Measurements from ENCODE around the gene RNF207.
A peak's percentile ranks its signal among the peaks of the same experiment; 100 is the strongest.

The RNF207 gene

DNA sequence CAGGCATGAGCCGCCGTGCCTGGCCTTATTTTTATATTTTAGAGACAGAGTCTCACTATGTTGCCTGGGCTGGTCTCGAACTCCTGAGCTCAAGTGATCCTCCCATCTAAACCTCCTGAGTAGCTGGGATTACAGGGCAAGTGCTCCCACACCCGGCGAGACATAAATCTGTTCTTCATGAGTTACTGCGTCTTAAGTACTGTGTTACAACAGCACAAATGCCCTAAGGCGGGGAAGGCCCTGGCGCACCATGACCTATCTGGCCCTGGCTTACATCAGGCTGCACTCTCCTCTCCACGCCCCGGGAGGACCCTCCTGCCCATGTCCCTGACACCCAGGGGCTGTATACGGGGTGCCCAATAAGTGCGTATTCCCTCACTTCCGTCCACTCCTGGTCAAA lies 50.7 kb downstream of the RNF207 start:
- TF ChIP-seq, protein P1, sequence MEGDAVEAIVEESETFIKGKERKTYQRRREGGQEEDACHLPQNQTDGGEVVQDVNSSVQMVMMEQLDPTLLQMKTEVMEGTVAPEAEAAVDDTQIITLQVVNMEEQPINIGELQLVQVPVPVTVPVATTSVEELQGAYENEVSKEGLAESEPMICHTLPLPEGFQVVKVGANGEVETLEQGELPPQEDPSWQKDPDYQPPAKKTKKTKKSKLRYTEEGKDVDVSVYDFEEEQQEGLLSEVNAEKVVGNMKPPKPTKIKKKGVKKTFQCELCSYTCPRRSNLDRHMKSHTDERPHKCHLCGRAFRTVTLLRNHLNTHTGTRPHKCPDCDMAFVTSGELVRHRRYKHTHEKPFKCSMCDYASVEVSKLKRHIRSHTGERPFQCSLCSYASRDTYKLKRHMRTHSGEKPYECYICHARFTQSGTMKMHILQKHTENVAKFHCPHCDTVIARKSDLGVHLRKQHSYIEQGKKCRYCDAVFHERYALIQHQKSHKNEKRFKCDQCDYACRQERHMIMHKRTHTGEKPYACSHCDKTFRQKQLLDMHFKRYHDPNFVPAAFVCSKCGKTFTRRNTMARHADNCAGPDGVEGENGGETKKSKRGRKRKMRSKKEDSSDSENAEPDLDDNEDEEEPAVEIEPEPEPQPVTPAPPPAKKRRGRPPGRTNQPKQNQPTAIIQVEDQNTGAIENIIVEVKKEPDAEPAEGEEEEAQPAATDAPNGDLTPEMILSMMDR (IDR thresholded peaks at IDR 0.05; ENCODE audit: low read depth, low read length): no peak
- no peak overlapping the region for H3K4me3 ChIP-seq (replicated peaks in 1 of 2; ENCODE audit: low read depth in 2 of 2, low read length in 2 of 2)
- DNase-seq (ENCODE audit: low read depth in 2 of 2): no peak

DNA sequence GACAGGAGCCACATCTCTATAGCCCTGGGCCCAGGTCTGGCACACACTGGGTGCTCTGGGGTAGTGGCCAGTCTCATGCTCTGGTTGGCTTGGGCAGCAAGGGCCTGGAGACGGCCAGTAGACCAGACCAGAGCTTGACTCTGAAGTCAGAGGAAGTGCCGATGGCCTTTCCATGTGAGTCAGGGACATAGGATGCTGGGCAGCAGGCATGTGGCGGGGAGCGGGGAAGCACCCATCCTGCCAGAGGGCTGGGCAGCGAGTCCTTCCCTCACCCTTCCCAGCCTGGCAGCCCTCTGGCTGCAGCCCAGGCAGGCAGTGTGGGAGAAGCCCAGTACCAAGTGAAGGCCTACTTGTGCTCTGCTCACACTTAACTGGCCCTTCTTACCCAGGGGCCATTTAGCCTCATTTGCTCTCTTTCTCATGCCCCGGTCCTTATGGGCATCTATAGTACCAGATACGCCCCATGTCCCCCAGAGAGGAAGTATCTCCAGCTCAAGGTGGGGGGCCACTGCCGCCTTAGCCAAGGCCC lies 51.7 kb downstream of the RNF207 start:
- H3K4me3 ChIP-seq (replicated peaks in 1 of 2; ENCODE audit: low read depth in 2 of 2, low read length in 2 of 2): no peak overlapping the region
- no peak for DNase-seq (ENCODE audit: low read depth in 2 of 2)
- TF ChIP-seq, protein P1 (IDR thresholded peaks at IDR 0.05; ENCODE audit: low read depth, low read length): no peak

DNA sequence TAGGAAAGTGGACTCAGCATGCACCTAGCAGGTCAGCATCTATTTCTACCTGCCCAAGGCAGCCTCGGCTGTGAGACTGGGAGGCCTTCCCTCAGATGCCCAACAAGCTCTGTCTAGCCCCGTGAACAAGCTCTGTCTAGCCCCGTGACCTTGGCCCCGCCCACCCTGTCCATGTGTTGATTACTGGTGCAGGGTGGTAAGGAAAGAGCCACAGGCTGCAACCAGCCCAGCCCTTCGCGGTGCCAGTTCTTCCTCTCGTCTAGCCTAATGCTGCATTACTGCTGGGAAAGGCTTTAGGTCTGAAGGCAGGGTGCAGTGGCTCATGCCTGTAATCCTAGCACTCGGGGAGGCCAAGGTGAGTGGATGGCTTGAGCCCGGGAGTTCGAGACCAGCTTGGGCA lies 52.8 kb downstream of the RNF207 start:
- no peak for DNase-seq (ENCODE audit: low read depth in 2 of 2)
- TF ChIP-seq, protein P1 (IDR thresholded peaks at IDR 0.05; ENCODE audit: low read depth, low read length): no peak
- H3K4me3 ChIP-seq (replicated peaks in 1 of 2; ENCODE audit: low read depth in 2 of 2, low read length in 2 of 2): no peak overlapping the region

DNA sequence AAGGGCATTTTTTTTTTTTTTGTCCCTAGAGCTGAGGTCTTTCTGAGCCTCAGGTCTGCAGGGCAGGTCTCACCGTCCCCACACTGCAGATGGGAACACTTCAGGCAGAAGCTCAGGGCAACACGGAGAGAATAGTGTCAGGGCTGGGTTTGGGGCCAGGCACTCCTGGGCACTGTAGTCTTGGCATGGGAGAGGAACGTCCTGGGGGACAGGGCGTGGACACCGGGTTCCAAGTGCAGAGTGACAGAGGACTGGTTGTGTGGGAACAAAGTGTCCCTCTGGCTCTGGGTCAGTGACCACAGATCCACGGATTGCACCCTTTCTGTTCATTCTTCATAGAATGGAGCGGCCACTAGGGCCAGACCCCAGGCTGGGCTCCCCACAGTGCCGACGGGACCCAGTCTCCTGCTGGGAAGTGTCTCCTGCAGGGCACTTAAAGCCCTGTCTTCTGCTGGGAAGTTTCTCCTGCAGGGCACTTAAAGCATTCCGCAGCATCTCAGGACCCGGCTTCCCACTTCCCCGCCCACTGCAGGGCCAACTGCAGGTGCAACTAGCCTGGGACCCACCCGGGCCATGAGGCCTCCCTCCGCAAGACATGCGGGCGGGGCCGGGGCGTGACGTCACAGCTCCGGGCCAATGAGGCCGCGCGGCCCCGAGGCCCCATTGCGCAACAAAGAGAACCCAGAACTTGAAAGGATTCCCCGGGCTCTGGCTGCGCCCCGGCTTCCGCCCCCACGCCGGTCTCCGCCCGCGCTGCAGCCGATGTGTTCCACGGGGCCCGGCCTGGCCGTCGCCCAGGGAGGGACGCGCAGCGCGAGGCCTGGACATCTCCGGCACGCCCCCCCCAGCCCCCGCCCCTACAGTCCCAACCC lies 53.8 kb downstream of the RNF207 start:
- TF ChIP-seq, protein P1 (IDR thresholded peaks at IDR 0.05; ENCODE audit: low read depth, low read length): no peak
- H3K4me3 ChIP-seq (replicated peaks in 1 of 2; ENCODE audit: low read depth in 2 of 2, low read length in 2 of 2): peak overlapping the region; percentile 59 to 60
- DNase-seq (ENCODE audit: low read depth in 2 of 2): peak; percentile 77 to 87

- H3K4me3 ChIP-seq (replicated peaks in 1 of 2; ENCODE audit: low read depth in 2 of 2, low read length in 2 of 2): peak overlapping the region; percentile 59 to 60
- TF ChIP-seq, protein P1 (IDR thresholded peaks at IDR 0.05; ENCODE audit: low read depth, low read length): no peak
- peak in 1 of 2 donors; percentile 37 for DNase-seq (ENCODE audit: low read depth in 2 of 2)
Observed at GRCh38 chr1:6260433-6260934, 54.6 kb downstream of the RNF207 start.

DNA sequence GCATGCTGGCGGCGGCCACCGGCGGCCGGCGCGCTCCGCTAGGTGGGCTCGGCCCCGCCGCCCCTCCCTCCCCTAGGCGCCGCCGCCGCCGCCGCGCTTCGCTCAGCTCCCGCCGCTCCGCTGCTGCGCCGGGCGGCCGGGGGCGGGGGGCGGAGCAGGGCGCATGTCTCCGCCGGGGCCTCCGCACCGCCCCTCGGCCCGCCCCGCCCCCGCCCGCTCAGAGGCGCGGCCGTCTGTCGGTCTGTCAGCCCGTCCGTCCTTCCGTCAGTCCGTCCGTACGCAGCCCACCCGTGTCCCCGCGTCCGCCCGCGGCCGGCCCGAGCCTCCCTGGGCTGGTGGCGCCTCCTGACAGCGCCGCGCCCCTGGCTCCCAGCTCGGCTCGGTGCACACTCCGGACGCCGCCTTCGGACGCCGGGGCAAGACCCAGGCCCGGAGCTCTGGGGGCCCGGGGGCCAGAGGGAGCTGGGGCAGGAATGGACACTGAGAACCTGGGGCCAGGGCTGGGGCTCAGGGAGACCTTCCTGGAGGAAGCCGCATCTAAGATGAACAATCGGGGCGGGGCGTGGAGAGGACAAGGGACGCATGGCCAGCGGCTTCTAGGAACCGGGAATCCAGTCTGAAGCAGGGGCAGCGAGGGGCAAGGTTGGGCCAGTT lies 55.2 kb downstream of the RNF207 start, which contains the start of gene GPR153:
Gene GPR153 (minus strand): TSS at position 138 of the 654 bp plus-strand sequence. CDS start 6,193 bp downstream, outside the sequence.
- peak in 1 of 2 donors; percentile 59 for DNase-seq (ENCODE audit: low read depth in 2 of 2)
- TF ChIP-seq, protein P1 (IDR thresholded peaks at IDR 0.05; ENCODE audit: low read depth, low read length): no peak
- H3K4me3 ChIP-seq (replicated peaks in 1 of 2; ENCODE audit: low read depth in 2 of 2, low read length in 2 of 2): peak within 1 kb of the TSS; percentile 59 to 60

Data from cardiac fibroblast (primary cell).